SU-DHL-6 (cell line): ENCODE results near the gene SSNA1.

Experiments
- CTCF ChIP-seq: fragments of 200-600 bp; sonication (generic); IDR thresholded peaks from one replicate; pipeline ENCODE4 v1.5.1; 2017; ENCODE audit warnings: antibody characterized with exemption, mild to moderate bottlenecking, low read length, moderate library complexity; ENCODE audit not compliant: insufficient read depth, poor library complexity, severe bottlenecking
- EZH2phosphoT487 ChIP-seq: fragments of 200-600 bp; sonication (generic), shearing (Covaris generic); conservative IDR thresholded peaks from 2 replicates; pipeline ENCODE4 v1.6.1; 2018; ENCODE audit warnings: mild to moderate bottlenecking, antibody characterized with exemption, low read length, moderate library complexity, mixed read lengths

- no peak for TF ChIP-seq CTCF
- TF ChIP-seq EZH2phosphoT487, result no peak
These were observed 45.0 kb upstream of the SSNA1 start for GRCh38 chr9:137143459-137143858.
